Heart left ventricle (tissue), 13 donors: ENCODE results near the gene COMMD3.

Experiments
- POLR2A ChIP-seq, 2 donors: fragments of 450-650 bp; IDR thresholded peaks; one replicate each; pipeline ENCODE4 v1.6.1; 2017; ENCODE audit warnings: antibody characterized with exemption in 2 of 2, mild to moderate bottlenecking in 2 of 2, moderate library complexity in 2 of 2
- TF ChIP-seq, protein P1 (sequence below), 12 donors: fragments of 200-600 bp; sonication (generic) in 4 of 12; IDR thresholded peaks; one replicate each; pipeline versions ENCODE4 v1.5.0 to v1.8.0; 2018 to 2022; ENCODE audit warnings: antibody characterized with exemption in 12 of 12, mild to moderate bottlenecking in 5 of 12
- donor health status: ischemic (EF 13 %, LVEDD 7.1; RV severe dilation, severe dysfunction).
- donor health status: DM: no; HTN: yes; CAD: no.
- donor health status: DM: no; HTN: no; CAD: no.
- donor health status: ischemic (EF 25% LVEDD 6.9; RV normal size, moderate dysfunction).
- donor health status: ischemic (EF 25% LVEDD 5.7; RV mildly dilated, moderate dysfunction).
- donor health status: ischemic (EF 35%, LVEDD 5.7; RV mildly dilated, moderate dysfunction).
- donor health status: nonischemic (EF 11% LVEDD 7.7; RV severe dilation, severe dysfunction).
- donor health status: DM: yes; HTN: yes; CAD: no.
- donor health status: PGD.
- donor health status: ischemic (EF 29% LVEDD 5.4; RV normal size, mild dysfunction).
- donor health status: nonischemic (EF 23%, LVEDD 6.1; RV moderate dilation, normal function).

DNA sequence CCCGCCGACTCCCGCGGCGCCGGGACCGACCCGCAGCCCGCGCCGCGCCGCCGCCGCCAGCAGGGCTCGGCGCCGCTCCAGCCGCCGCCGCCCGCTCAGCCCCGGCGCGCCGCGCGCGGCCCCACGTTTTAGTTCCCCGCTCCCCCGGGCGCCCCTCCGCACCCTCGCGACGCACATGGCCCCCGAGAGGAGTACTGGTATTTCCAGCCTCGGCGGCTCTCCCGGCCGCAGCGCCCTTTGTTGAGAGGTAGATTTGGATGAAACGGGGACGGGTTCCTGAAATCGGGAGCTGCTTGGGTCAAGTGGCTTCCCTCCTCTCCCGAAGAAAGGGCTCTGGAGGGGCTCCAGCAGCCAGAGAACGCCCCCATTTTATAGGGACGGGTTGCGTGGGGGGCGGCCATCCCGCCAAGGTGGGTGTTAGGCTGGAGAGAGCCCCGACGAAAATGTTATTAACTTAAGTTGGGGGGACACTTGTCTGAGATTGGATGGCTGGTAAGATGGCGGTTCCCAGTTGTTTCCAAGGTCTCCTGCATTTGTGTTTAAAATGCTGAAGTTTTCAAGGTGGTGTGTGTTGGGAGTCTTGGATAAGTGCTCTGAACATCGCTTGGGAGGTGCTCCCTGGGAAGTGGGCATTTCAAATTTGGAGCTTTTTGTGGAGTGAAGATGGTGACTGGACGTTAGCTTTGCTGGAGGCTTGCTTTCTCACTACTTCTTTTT lies 5.9 kb downstream of the COMMD3 start:
- TF ChIP-seq, protein P1, sequence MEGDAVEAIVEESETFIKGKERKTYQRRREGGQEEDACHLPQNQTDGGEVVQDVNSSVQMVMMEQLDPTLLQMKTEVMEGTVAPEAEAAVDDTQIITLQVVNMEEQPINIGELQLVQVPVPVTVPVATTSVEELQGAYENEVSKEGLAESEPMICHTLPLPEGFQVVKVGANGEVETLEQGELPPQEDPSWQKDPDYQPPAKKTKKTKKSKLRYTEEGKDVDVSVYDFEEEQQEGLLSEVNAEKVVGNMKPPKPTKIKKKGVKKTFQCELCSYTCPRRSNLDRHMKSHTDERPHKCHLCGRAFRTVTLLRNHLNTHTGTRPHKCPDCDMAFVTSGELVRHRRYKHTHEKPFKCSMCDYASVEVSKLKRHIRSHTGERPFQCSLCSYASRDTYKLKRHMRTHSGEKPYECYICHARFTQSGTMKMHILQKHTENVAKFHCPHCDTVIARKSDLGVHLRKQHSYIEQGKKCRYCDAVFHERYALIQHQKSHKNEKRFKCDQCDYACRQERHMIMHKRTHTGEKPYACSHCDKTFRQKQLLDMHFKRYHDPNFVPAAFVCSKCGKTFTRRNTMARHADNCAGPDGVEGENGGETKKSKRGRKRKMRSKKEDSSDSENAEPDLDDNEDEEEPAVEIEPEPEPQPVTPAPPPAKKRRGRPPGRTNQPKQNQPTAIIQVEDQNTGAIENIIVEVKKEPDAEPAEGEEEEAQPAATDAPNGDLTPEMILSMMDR (IDR thresholded peaks at IDR 0.05), result no peak
- no peak for TF ChIP-seq POLR2A (IDR thresholded peaks at IDR 0.05)
